Measurements from ENCODE around the gene SLC24A4. TPM values are rescaled to one million over a fixed set of nuclear protein-coding genes. Genes with fewer than 3 reads are reported as not detected.

The SLC24A4 gene
- total and polyA plus RNA-seq, 7 experiments from 2014 or later, result 0.10 to 15.3 (median 2.1) TPM; not detected in 4

DNA sequence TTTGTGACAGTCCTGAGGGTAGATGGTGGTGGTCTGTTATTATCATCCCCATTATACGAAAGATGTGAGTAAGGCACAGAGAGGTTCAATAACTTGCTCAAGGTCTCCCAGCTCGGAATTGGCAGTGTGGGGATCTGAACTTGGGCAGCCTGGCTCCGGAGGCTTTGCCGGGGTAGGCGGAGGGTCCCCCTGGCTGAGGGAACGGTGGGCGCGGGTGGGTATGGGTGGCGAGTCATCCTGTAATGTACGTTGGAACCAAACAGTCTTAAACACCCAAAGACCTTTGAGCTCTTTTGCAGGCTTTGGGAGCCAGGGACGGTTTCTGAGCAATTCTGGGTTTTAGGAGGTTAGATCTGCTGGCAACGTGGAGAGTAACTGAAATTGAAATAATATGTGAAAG is 16.5 kb downstream of the SLC24A4 start:
- ChIA-PET POLR2A (no interaction called here), CTCF (no interaction called here)
- intact Hi-C loops (cut with micrococcal nuclease), result no loop called here
- Mint-ChIP-seq H3K4me3 (no peak overlapping the region), H3K9me3 (peaks cover 0 to 6% (median 0%) of the 10 kb centered on the region in 11 donors), H3K27me3 (peaks cover 0 to 41% (median 5%) of the 10 kb centered on the region in 5 donors), H3K36me3 (peaks cover 0 to 4% (median 0%) of the 10 kb centered on the region in 5 donors), H3K27ac (no peak overlapping the region), H3K4me1 (peaks cover 0 to 10% (median 4%) of the 10 kb centered on the region in 7 donors)
- Histone ChIP-seq H3K27ac (ENCODE audit: low read depth, low read length) (no peak overlapping the region), H3K4me3 (ENCODE audit: low read length) (no peak overlapping the region), H3K9me3 (ENCODE audit: control insufficient read depth in 2 of 3, low read length in 3 of 3) (no peaks in the 10 kb centered on the region), H3K27me3 (ENCODE audit: control insufficient read depth in 2 of 2, insufficient read depth in 2 of 2, low read length in 2 of 2) (no peaks in the 10 kb centered on the region), H3K36me3 (ENCODE audit: control insufficient read depth in 2 of 3, insufficient read depth in 3 of 3, low read length in 3 of 3) (no peaks in the 10 kb centered on the region), H3K4me1 (ENCODE audit: control insufficient read depth in 2 of 2, insufficient read depth in 2 of 2, low read length in 2 of 2) (no peaks in the 10 kb centered on the region)
- DNase-seq (no peak), ATAC-seq (no peak)

GRCh38 chr14:92340071-92340470 is 17.1 kb downstream of the SLC24A4 start:
- ATAC-seq, result no peak
- Mint-ChIP-seq H3K4me3 (no peak overlapping the region), H3K4me1 (peaks cover 0 to 10% (median 4%) of the 10 kb centered on the region in 7 donors), H3K36me3 (peaks cover 0 to 4% (median 0%) of the 10 kb centered on the region in 5 donors), H3K27ac (no peak overlapping the region), H3K9me3 (peaks cover 0 to 7% (median 0%) of the 10 kb centered on the region in 11 donors), H3K27me3 (peaks cover 0 to 36% (median 5%) of the 10 kb centered on the region in 5 donors)
- H3K27ac ChIP-seq (ENCODE audit: low read depth, low read length), result no peak overlapping the region
- H3K9me3 ChIP-seq (ENCODE audit: control insufficient read depth in 2 of 3, low read length in 3 of 3), result no peaks in the 10 kb centered on the region
- ChIA-PET CTCF (no interaction called here), POLR2A (no interaction called here)
- H3K4me1 ChIP-seq (ENCODE audit: control insufficient read depth in 2 of 2, insufficient read depth in 2 of 2, low read length in 2 of 2), result no peaks in the 10 kb centered on the region
- intact Hi-C loops (cut with micrococcal nuclease), result no loop called here
- no peak overlapping the region for H3K4me3 ChIP-seq (ENCODE audit: low read length)
- H3K36me3 ChIP-seq (ENCODE audit: control insufficient read depth in 2 of 3, insufficient read depth in 3 of 3, low read length in 3 of 3), result no peaks in the 10 kb centered on the region
- DNase-seq, result no peak
- no peaks in the 10 kb centered on the region for H3K27me3 ChIP-seq (ENCODE audit: control insufficient read depth in 2 of 2, insufficient read depth in 2 of 2, low read length in 2 of 2)

- Mint-ChIP-seq H3K9me3 (peaks cover 0 to 7% (median 0%) of the 10 kb centered on the region in 11 donors), H3K27me3 (peaks cover 0 to 34% (median 5%) of the 10 kb centered on the region in 5 donors), H3K27ac (no peak overlapping the region), H3K4me3 (no peak overlapping the region), H3K36me3 (peaks cover 0 to 4% (median 0%) of the 10 kb centered on the region in 5 donors), H3K4me1 (peaks cover 0 to 10% (median 4%) of the 10 kb centered on the region in 7 donors)
- Histone ChIP-seq H3K4me3 (ENCODE audit: low read length) (no peak overlapping the region), H3K4me1 (ENCODE audit: control insufficient read depth in 2 of 2, insufficient read depth in 2 of 2, low read length in 2 of 2) (no peaks in the 10 kb centered on the region), H3K36me3 (ENCODE audit: control insufficient read depth in 2 of 3, insufficient read depth in 3 of 3, low read length in 3 of 3) (no peaks in the 10 kb centered on the region), H3K27me3 (ENCODE audit: control insufficient read depth in 2 of 2, insufficient read depth in 2 of 2, low read length in 2 of 2) (no peaks in the 10 kb centered on the region), H3K27ac (ENCODE audit: low read depth, low read length) (no peak overlapping the region), H3K9me3 (ENCODE audit: control insufficient read depth in 2 of 3, low read length in 3 of 3) (no peaks in the 10 kb centered on the region)
- intact Hi-C loops (cut with micrococcal nuclease), result no loop called here
- ATAC-seq (no peak), DNase-seq (peak in 1 of 9 donors; percentile 27)
- ChIA-PET CTCF (interaction anchor here (0.8 kb wide), 1 partner anchor 11 kb away, joined by 3 read pairs; no protein-coding TSS in a partner anchor), POLR2A (no interaction called here)
Measured at GRCh38 chr14:92340931-92341330, 18.0 kb downstream of the SLC24A4 start.

DNA sequence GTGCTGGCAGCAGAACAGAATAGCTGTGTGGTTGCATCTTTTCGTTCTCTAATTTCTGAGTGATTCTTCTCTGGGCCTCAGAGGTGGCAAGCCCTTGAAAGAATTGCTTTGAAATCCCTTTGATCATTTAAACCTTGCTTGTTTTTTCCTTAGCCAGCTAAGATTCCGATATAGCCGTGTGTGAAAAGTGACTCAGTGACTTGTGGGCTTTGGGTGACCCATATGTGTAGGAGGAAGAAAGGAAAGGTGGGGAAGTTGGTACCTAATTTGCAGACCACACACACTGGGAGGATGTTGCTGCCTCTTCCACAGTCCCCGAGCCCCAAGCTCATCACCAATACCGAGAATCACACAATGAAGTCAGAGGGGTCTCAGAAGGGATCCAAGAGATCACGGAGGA is 18.8 kb downstream of the SLC24A4 start:
- ChIA-PET POLR2A (no interaction called here), CTCF (interaction anchor here (0.8 kb wide), 1 partner anchor 10 kb away, joined by 3 read pairs; no protein-coding TSS in a partner anchor)
- H3K4me1 Mint-ChIP-seq, result peaks cover 0 to 10% (median 4%) of the 10 kb centered on the region in 7 donors
- no peak overlapping the region for H3K27ac ChIP-seq (ENCODE audit: low read depth, low read length)
- ATAC-seq, result no peak
- intact Hi-C loops (cut with micrococcal nuclease), result no loop called here
- H3K9me3 ChIP-seq (ENCODE audit: control insufficient read depth in 2 of 3, low read length in 3 of 3), result no peaks in the 10 kb centered on the region
- H3K4me1 ChIP-seq (ENCODE audit: control insufficient read depth in 2 of 2, insufficient read depth in 2 of 2, low read length in 2 of 2), result no peaks in the 10 kb centered on the region
- H3K36me3 ChIP-seq (ENCODE audit: control insufficient read depth in 2 of 3, insufficient read depth in 3 of 3, low read length in 3 of 3), result no peaks in the 10 kb centered on the region
- H3K36me3 Mint-ChIP-seq, result peaks cover 0 to 4% (median 0%) of the 10 kb centered on the region in 5 donors
- H3K4me3 Mint-ChIP-seq, result peak overlapping the region in 1 of 10 donors; percentile 26
- peak in 1 of 9 donors; percentile 56 for DNase-seq
- no peak overlapping the region for H3K4me3 ChIP-seq (ENCODE audit: low read length)
- H3K27me3 Mint-ChIP-seq, result peaks cover 0 to 36% (median 5%) of the 10 kb centered on the region in 5 donors
- H3K27ac Mint-ChIP-seq, result no peak overlapping the region
- H3K9me3 Mint-ChIP-seq, result peaks cover 0 to 7% (median 0%) of the 10 kb centered on the region in 11 donors
- no peaks in the 10 kb centered on the region for H3K27me3 ChIP-seq (ENCODE audit: control insufficient read depth in 2 of 2, insufficient read depth in 2 of 2, low read length in 2 of 2)

GRCh38 chr14:92348154-92348553 is 25.2 kb downstream of the SLC24A4 start:
- no peaks in the 10 kb centered on the region for H3K27me3 ChIP-seq (ENCODE audit: control insufficient read depth in 2 of 2, insufficient read depth in 2 of 2, low read length in 2 of 2)
- H3K27ac ChIP-seq (ENCODE audit: low read depth, low read length), result no peak overlapping the region
- ATAC-seq, result no peak
- Mint-ChIP-seq H3K36me3 (peaks cover 0 to 4% (median 0%) of the 10 kb centered on the region in 5 donors), H3K9me3 (peaks cover 0 to 7% (median 0%) of the 10 kb centered on the region in 11 donors), H3K4me3 (no peak overlapping the region), H3K27ac (no peak overlapping the region), H3K4me1 (peaks cover 0 to 6% (median 0%) of the 10 kb centered on the region in 7 donors), H3K27me3 (peaks cover 0 to 51% (median 5%) of the 10 kb centered on the region in 5 donors)
- no peaks in the 10 kb centered on the region for H3K36me3 ChIP-seq (ENCODE audit: control insufficient read depth in 2 of 3, insufficient read depth in 3 of 3, low read length in 3 of 3)
- no peaks in the 10 kb centered on the region for H3K9me3 ChIP-seq (ENCODE audit: control insufficient read depth in 2 of 3, low read length in 3 of 3)
- H3K4me1 ChIP-seq (ENCODE audit: control insufficient read depth in 2 of 2, insufficient read depth in 2 of 2, low read length in 2 of 2), result no peaks in the 10 kb centered on the region
- POLR2A ChIA-PET, result no interaction called here
- no peak overlapping the region for H3K4me3 ChIP-seq (ENCODE audit: low read length)
- CTCF ChIA-PET, result no interaction called here
- DNase-seq, result no peak
- intact Hi-C loops (cut with micrococcal nuclease), result no loop called here

GRCh38 chr14:92351750-92352149 is 28.8 kb downstream of the SLC24A4 start:
- Mint-ChIP-seq H3K4me3 (no peak overlapping the region), H3K9me3 (no peaks in the 10 kb centered on the region), H3K36me3 (no peaks in the 10 kb centered on the region), H3K27ac (no peak overlapping the region), H3K4me1 (peaks cover 0 to 6% (median 0%) of the 10 kb centered on the region in 7 donors), H3K27me3 (peaks cover 0 to 38% (median 4%) of the 10 kb centered on the region in 5 donors)
- H3K36me3 ChIP-seq (ENCODE audit: control insufficient read depth in 2 of 3, insufficient read depth in 3 of 3, low read length in 3 of 3), result no peaks in the 10 kb centered on the region
- H3K27me3 ChIP-seq (ENCODE audit: control insufficient read depth in 2 of 2, insufficient read depth in 2 of 2, low read length in 2 of 2), result no peaks in the 10 kb centered on the region
- no peak for ATAC-seq
- POLR2A ChIA-PET, result interaction anchor here (0.7 kb wide), 1 partner anchor 11 kb away, joined by 3 read pairs; no protein-coding TSS in a partner anchor
- CTCF ChIA-PET, result interaction anchor here (0.8 kb wide), 1 partner anchor 10 kb away, joined by 3 read pairs; no protein-coding TSS in a partner anchor
- H3K27ac ChIP-seq (ENCODE audit: low read depth, low read length), result no peak overlapping the region
- no peaks in the 10 kb centered on the region for H3K9me3 ChIP-seq (ENCODE audit: control insufficient read depth in 2 of 3, low read length in 3 of 3)
- H3K4me1 ChIP-seq (ENCODE audit: control insufficient read depth in 2 of 2, insufficient read depth in 2 of 2, low read length in 2 of 2), result no peaks in the 10 kb centered on the region
- intact Hi-C loops (cut with micrococcal nuclease), result loop anchor here in 1 of 2 donors (2.0 to 10.0 kb wide), 2 partner anchors 217 to 333 kb away; no protein-coding TSS in a partner anchor
- DNase-seq, result no peak
- no peak overlapping the region for H3K4me3 ChIP-seq (ENCODE audit: low read length)

Measured in naive thymus-derived CD4-positive, alpha-beta T cell (primary cell).